HEK293T (cell line): ENCODE measurements around the gene CACNA1E.

Source experiments
- ARNT ChIP-seq: fragments of 450-650 bp; IDR thresholded peaks from 2 replicates; pipeline ENCODE4 v1.6.1; 2017; ENCODE audit warnings: mild to moderate bottlenecking
- BHLHE40 ChIP-seq: fragments of 450-650 bp; IDR thresholded peaks from 2 replicates; pipeline ENCODE4 v1.6.1; 2016; ENCODE audit warnings: mild to moderate bottlenecking, moderate library complexity, borderline replicate concordance
- ELF4 ChIP-seq: fragments of 450-650 bp; IDR thresholded peaks from 2 replicates; pipeline ENCODE4 v1.6.1; 2017; ENCODE audit warnings: antibody characterized with exemption
- FOXA1 ChIP-seq: fragments of 450-650 bp; IDR thresholded peaks from 2 replicates; pipeline ENCODE4 v1.6.1; 2016; ENCODE audit warnings: mild to moderate bottlenecking
- FOXK2 ChIP-seq: fragments of 450-650 bp; IDR thresholded peaks from 2 replicates; pipeline ENCODE4 v1.6.1; 2016; ENCODE audit warnings: mild to moderate bottlenecking
- FOXM1 ChIP-seq: fragments of 450-650 bp; IDR thresholded peaks from 2 replicates; pipeline ENCODE4 v1.6.1; 2017; ENCODE audit warnings: mild to moderate bottlenecking, borderline replicate concordance
- HDGF ChIP-seq: fragments of 450-650 bp; IDR thresholded peaks from 2 replicates; pipeline ENCODE4 v1.6.1; 2017; ENCODE audit warnings: antibody characterized with exemption, borderline replicate concordance
- L3MBTL2 ChIP-seq: fragments of 450-650 bp; conservative IDR thresholded peaks from 2 replicates; pipeline ENCODE4 v1.6.1; 2016; ENCODE audit warnings: mild to moderate bottlenecking
- NFRKB ChIP-seq: fragments of 450-650 bp; IDR thresholded peaks from 2 replicates; pipeline ENCODE4 v1.6.1; 2016; ENCODE audit warnings: mild to moderate bottlenecking, moderate library complexity
- SP1 ChIP-seq: fragments of 450-650 bp; IDR thresholded peaks from 2 replicates; pipeline ENCODE4 v1.6.1; 2017
- SUZ12 ChIP-seq: fragments of 450-650 bp; IDR thresholded peaks from 2 replicates; pipeline ENCODE4 v1.6.1; 2016; ENCODE audit warnings: mild to moderate bottlenecking
- TARDBP ChIP-seq: fragments of 450-650 bp; IDR thresholded peaks from 2 replicates; pipeline ENCODE4 v1.6.1; 2016
- ZNF384 ChIP-seq: fragments of 450-650 bp; IDR thresholded peaks from 2 replicates; pipeline ENCODE4 v1.6.1; 2016
- TF ChIP-seq, protein P1 (sequence below): fragments of 450-650 bp; IDR thresholded peaks from 2 replicates; pipeline ENCODE4 v1.6.1; 2016

- TF ChIP-seq BHLHE40: no peak
- TF ChIP-seq FOXM1: no peak
- no peak for TF ChIP-seq SP1
- no peak for TF ChIP-seq NFRKB
- TF ChIP-seq, protein P1, sequence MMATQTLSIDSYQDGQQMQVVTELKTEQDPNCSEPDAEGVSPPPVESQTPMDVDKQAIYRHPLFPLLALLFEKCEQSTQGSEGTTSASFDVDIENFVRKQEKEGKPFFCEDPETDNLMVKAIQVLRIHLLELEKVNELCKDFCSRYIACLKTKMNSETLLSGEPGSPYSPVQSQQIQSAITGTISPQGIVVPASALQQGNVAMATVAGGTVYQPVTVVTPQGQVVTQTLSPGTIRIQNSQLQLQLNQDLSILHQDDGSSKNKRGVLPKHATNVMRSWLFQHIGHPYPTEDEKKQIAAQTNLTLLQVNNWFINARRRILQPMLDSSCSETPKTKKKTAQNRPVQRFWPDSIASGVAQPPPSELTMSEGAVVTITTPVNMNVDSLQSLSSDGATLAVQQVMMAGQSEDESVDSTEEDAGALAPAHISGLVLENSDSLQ: no peak
- no peak for TF ChIP-seq ARNT
- TF ChIP-seq ZNF384: no peak
- no peak for TF ChIP-seq TARDBP
- no peak for TF ChIP-seq SUZ12
- TF ChIP-seq FOXK2: no peak
- no peak for TF ChIP-seq HDGF
- no peak for TF ChIP-seq FOXA1
- TF ChIP-seq ELF4: no peak
- TF ChIP-seq L3MBTL2: no peak
Measured at GRCh38 chr1:181475580-181475979, 7.7 kb upstream of the CACNA1E start.
